Stimulated activated CD4-positive, alpha-beta T cell treated with anti-CD3 and anti-CD28 coated beads, Interleukin-4, amount 100 ng/mL, for 4 hours (primary cell): ENCODE results near the gene PCDHAC1.
"Not testable (repeated sequence)": the region's sequence is repeated elsewhere in the genome, so short reads cannot be mapped to it uniquely, and the experiment has no call there.

ENCODE experiments used
- DNase-seq, 2 experiments: peaks; one replicate each; pipeline ENCODE4 v3.0.0-alpha.2; 2020

PCDHAC1 gene, protein sequence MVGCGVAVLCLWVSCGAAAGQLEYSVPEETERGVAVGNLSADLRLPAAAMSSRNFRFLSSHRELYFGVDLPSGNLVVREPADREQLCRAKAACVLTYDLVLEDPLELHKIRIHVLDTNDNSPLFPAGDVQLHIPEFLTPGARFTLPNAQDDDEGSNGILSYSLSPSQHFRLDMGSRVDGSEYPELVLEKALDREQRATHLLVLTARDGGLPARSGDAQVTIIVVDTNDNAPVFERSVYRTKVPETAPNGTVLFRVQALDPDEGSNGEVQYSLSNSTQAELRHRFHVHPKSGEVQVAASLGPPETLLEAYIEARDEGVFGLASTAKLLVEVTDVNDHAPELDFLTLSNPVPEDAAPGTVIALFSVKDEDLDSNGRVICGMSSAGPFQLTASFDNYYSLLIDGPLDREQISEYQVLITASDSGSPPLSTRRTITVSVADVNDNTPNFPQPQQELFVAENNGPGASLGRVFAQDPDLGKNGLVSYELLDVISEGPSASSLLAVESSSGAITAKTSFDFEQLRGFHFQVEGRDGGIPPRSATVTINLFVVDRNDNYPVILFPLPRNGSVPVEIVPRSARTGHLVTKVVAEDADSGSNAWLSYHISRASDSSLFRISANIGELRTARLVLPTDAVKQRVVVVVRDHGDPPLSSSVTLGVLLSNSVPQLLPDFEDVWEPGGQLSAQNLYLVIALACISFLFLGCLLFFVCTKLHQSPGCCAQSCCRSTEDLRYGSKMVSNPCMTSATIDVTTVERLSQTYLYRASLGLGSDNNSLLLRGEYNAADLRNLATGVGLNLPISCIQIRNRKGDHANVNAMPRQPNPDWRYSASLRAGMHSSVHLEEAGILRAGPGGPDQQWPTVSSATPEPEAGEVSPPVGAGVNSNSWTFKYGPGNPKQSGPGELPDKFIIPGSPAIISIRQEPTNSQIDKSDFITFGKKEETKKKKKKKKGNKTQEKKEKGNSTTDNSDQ

DNA sequence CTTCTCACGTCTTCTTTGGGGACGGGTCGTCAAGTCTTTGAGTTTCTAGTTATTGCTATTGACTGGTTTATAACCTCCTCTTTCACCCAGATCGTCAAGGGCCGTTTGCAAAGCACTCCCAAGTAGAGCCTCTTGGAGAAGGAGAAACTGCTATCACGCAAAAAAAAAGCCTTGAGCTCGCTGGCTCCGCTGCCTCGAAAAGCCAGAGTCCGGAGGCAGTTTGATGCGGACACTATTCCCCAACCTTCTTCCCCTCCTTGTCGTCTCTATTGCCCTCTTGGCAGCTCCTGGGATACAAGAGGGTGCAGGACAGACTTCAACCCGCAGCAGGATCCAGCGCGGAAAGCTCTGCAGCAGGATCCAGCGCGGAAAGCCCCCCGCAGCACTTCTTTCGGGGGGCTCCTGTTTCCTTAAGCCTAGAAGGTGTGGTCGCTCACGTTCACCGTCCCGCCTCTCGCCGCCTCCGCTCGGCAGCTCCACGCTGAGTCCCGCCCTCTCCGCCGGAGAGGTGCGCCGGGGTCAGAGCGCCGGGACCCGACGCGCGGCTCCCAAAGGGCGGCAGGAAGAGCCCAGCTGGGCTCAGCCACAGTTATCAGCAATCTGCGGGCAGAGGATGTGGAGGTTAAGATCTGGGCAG is at the start of gene PCDHAC1:
PCDHAC1 (plus strand) TSS at position 494 of the 637 bp plus-strand sequence. CDS start 594 bp downstream, outside the sequence.
- DNase-seq = no peak

DNA sequence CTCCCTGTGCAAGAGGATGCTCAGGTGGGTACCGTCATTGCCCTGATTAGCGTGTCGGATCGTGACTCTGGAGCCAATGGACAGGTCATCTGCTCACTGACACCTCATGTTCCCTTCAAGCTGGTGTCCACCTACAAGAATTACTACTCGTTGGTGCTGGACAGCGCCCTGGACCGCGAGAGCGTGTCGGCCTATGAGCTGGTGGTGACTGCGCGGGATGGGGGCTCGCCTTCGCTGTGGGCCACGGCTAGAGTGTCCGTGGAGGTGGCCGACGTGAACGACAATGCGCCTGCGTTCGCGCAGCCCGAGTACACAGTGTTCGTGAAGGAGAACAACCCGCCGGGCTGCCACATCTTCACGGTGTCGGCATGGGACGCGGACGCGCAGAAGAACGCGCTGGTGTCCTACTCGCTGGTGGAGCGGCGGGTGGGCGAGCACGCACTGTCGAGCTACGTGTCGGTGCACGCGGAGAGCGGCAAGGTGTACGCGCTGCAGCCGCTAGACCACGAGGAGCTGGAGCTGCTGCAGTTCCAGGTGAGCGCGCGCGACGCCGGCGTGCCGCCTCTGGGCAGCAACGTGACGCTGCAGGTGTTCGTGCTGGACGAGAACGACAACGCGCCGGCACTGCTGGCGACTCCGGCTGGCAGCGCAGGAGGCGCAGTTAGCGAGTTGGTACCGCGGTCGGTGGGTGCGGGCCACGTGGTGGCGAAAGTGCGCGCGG is 49.4 kb upstream of the PCDHAC1 start:
- DNase-seq = not testable (repeated sequence)

DNA sequence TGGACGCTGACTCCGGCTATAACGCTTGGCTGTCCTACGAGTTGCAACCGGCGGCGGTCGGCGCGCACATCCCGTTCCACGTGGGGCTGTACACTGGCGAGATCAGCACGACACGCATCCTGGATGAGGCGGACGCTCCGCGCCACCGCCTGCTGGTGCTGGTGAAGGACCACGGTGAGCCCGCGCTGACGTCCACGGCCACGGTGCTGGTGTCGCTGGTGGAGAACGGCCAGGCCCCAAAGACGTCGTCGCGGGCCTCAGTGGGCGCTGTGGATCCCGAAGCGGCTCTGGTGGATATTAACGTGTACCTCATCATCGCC is 48.9 kb upstream of the PCDHAC1 start:
- DNase-seq = no peak

DNA sequence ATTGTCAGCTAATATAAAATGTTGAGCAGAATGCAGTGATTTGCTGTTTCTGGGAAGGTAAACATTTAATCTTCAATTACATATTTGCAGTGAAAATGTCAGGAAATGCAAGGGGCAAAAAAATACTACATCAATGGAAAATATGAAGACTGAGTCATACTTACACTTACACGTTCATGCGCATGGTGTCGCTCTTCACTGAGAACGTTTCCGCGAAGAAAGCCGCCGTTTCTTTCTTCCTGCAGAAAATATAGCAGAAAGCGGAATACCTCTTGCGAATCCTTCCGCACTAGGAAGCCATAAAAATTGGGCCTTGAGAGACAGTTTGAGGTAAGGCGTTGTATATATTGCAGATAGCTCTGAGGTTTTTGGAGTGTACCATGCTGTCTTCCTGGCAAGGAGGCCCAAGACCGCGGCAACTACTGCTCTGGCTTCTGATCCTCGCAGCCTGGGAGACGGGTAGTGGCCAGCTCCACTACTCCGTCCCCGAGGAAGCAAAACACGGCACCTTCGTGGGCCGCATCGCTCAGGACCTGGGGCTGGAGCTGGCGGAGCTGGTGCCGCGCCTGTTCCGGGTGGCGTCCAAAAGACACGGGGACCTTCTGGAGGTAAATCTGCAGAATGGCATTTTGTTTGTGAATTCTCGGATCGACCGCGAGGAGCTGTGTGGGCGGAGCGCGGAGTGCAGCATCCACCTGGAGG is 44.1 kb upstream of the PCDHAC1 start, which contains the start of gene PCDHA13:
PCDHA13 (plus strand) TSS at position 236 of the 702 bp plus-strand sequence; CDS start at position 381, 145 bp downstream.
- DNase-seq = no peak

DNA sequence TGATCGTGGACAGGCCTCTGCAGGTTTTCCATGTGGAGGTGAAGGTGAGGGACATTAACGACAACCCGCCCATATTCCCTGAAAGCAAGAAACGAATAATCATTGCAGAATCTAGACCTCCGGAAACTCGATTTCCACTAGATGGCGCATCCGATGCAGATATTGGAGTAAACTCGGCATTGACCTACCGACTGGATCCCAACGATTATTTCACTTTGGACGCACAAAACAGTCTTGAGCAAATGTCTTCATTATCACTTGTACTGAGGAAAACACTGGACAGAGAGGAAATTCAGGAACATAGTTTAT is 43.6 kb upstream of the PCDHAC1 start:
- no peak for DNase-seq

DNA sequence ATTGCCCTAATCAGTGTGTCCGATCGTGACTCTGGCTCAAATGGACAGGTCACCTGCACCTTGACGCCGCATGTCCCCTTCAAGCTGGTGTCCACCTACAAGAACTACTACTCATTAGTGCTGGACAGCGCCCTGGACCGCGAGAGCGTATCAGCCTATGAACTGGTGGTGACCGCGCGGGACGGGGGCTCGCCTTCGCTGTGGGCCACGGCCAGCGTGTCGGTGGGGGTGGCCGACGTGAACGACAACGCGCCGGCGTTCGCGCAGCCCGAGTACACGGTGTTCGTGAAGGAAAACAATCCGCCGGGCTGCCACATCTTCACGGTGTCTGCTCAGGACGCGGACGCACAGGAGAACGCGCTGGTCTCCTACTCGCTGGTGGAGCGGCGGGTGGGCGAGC is 42.7 kb upstream of the PCDHAC1 start:
- DNase-seq = no peak

DNA sequence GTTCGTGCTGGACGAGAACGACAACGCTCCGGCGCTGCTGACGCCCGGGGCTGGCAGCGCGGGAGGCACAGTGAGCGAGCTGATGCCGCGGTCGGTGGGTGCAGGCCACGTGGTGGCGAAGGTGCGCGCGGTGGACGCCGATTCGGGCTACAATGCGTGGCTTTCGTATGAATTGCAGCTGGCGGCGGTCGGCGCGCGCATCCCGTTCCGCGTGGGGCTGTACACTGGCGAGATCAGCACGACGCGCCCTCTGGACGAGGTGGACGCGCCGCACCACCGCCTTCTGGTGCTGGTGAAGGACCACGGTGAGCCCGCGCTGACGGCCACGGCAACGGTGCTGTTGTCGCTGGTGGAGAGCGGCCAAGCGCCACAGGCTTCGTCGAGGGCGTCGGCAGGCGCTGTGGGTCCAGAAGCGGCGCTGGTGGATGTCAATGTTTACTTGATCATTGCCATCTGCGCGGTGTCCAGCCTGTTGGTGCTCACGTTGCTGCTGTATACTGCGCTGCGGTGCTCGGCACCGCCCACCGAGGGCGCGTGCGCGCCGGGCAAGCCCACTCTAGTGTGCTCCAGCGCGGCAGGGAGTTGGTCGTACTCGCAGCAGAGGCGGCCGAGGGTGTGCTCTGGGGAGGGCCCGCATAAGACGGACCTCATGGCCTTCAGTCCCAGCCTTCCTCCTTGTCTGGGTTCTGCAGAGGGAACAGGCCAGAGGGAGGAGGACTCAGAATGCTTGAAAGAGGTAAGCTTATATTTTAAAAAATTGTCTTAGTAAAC is 42.0 kb upstream of the PCDHAC1 start:
- DNase-seq = no peak

DNA sequence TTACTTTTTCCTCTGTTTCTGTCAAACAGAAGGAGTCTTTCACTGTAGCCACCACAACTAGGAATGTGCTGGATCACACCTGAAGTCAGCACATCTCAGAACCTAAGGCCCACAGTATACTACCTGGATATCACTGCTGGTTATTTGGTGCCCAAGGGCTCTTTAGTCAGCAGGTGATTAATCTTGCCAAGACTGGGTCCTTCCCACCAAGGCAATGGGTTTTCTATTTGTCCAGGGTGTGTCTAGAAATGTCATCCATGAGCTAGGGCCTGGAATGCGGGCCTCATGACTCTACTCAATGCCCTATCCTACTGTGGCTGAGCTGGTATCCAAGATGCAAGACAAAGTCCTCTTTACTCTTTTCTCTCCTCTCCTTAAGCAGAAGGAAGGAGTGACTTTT is 9.8 kb upstream of the PCDHAC1 start:
- DNase-seq = no peak

DNA sequence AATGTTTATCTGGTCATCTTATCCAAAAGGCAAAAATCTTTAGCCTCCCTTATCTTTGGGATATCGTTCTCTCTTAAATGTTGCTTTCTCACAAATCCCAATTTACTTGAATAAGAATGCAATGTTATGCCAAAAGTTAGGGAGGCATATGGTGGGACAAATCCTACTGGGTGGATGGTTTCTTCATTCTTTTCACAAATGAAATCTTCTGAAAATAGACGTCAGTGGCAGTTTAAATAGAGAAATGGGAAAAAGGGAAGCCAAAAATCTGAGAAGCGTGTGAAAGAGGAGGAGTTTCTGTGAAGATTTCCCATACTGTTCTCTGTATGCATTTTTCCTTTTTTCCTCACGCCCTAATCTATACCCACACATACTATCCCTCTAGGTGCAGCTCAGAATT is 2.5 kb upstream of the PCDHAC1 start:
- no peak for DNase-seq

DNA sequence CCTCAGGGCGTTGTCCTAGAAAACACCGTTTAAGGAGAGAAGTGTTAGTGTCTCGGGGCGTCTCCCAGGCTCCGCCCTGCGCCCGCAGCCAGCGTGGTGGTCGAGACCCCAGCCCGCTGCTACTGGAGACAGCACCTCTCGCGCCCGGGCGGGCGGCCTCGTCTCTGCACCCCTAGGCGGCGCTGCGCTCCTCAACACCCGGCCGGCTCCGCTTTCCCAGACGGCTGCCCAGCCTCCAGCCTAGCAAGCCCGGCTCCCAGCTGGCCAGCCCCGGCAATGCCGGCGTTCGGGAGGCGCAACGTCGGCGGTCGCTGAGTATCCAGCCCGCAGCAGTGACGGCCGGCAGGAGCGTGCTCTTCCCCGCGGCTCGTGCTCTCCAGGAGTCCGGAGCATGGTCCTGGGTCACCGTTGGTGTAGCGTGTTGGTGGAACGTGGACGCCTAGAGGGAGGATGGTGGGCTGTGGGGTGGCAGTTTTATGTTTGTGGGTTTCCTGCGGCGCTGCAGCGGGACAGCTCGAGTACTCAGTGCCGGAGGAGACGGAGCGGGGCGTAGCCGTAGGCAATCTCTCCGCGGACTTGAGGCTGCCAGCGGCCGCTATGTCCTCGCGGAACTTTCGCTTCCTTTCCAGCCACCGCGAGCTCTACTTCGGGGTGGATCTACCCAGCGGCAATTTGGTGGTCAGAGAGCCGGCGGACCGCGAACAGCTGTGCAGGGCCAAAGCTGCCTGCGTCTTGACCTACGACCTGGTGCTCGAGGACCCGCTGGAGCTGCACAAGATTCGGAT is 536 bp downstream of the PCDHAC1 start:
- DNase-seq = peak in 1 of 2 experiments; percentile 19

DNA sequence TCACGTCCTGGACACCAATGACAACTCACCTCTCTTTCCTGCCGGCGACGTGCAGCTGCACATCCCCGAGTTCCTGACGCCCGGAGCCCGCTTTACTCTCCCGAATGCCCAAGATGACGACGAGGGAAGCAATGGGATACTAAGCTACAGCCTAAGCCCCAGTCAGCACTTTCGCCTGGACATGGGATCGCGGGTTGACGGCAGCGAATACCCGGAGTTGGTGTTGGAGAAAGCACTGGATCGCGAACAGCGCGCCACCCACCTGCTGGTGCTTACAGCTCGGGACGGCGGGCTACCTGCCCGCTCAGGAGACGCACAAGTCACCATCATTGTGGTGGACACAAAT is 1.1 kb downstream of the PCDHAC1 start:
- no peak for DNase-seq

DNA sequence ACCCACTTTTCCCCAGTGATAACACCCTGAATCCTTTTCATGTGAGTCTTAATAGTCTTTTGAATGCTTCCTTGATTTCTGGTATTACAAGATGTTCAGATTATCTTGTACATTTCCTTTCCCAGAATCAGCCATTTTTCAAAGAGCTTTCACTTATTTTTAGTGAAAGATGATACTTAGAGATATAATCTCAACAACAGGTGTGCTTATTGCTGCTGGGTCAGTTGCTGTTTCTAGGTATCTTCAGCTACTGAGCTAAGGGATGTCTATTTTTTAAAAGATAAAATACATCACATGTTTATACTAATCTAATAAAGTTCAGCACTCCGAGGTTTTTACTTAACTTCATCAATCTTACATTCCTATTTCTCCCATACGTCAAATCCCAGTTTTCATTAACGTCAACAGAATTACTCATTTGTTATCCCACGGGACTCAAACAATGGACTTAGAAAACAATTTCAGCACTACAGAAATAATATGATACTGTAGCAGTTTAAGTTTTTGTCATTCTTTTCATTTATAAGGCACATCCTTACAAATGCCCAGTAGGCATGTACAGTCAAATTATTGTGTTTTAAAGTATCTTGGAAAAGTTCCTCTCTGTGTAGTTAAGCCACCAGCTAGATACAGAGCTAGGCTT is 9.0 kb downstream of the PCDHAC1 start:
- DNase-seq = no peak

DNA sequence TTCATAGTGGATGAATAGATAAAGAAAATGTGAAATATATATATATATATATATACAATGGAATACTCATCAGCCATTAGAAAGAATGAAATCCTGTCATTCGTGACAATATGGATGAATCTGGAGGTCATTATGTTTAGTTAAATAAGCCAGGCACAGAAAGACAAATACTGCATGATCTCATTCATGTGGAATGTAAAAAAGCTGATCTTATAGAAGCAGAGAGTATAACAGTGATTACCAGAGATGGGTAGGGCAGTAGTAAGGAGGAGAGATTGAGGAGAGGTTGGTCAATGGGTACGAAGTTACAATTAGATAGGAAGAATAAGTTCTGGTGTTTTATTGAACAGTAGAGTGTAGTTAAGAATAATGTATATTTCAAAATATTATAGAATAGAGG is 20.5 kb downstream of the PCDHAC1 start:
- DNase-seq = no peak

DNA sequence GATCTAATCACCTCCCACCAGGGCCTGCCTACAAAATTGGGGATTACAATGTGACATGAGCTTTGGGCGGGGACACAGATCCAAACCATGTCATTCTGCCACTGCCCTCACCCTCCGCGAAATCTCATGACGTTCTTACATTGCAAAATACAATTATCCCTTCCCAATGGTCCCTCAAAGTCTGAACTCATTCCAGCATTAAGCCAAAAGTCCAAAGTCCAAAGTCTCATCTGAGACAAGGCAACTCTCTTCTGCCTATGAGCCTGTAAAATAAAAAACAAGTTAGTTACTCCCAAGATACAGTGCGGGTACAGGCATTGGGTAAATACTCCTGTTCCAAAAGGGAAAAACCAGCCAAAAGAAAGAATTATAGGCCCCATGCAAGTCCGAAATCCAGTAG is 25.5 kb downstream of the PCDHAC1 start:
- DNase-seq = no peak

DNA sequence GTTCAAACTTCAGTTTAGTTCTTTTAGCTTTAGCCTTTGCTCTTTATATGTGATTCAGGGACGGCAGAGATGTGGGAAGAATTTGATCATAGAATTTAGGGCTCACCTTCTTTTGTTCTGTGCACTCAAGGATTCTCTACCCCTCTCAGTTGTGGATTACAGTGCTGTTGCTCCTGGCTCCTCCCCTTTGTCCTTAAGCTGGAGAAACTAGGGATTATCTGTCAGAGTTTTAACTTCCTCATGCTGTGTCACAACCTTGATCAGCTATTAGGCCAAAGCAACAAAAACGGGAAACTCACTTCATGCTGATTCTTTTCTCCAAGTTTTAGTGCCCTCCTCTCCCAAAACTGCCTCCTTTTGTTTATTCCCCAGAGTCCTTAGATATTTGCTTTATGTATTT is 27.1 kb downstream of the PCDHAC1 start:
- DNase-seq = no peak

DNA sequence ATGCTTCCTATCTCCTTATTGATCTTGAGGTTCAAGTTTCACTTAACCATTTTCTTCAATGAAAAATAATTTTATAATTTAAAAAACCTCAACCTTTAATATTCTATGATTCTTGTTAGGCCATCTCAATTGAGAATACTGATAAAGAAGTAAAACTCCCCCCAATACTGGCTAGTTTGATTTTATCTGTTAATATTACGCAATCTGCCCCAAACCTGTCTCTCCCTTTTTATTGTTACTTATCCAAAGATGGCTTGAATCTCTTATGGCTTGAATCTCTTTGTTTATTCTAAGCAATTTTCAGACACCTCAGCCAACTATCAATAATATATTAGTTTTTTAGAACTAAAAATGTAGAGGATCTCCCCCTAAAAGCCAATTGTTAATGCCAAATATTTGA is 36.1 kb downstream of the PCDHAC1 start:
- no peak for DNase-seq

DNA sequence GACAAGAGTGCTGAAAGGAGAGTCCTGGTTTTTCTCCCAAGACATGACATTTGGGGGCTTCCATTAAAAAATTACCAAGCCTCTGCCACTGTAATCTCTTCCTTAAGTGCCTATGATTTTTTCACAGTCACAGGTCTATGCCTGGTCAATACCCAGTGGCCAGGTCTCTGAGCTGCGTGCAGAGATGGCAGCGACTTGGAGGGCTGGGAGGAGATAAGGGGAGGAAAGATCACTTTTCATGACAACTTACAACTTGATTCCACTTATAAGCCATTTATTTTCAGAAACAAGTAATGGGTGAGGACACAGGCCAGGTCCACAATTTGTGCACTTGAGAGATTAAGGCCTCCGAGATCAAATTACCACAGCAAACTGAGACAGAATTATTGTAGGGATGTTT is 38.3 kb downstream of the PCDHAC1 start:
- no peak for DNase-seq

DNA sequence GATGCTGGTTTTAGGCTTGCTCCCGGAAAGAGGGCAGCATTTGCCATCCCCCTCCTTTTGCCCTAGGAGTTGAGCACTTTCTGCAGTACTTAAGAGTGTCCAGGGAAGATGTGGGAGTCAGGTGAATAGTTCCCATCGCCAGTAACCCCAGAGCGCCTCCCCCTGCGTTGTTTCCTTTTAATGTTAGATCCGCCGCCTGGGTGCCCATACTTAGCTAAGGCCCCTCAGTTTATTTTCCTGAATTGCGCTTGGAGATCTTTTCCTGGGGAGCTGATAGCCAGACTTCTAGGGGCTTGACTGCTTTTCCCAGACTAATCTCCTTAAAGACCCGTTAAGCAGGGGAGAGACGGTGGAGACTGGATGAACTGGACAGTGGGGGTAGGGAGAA is 39.8 kb downstream of the PCDHAC1 start:
- no peak for DNase-seq

DNA sequence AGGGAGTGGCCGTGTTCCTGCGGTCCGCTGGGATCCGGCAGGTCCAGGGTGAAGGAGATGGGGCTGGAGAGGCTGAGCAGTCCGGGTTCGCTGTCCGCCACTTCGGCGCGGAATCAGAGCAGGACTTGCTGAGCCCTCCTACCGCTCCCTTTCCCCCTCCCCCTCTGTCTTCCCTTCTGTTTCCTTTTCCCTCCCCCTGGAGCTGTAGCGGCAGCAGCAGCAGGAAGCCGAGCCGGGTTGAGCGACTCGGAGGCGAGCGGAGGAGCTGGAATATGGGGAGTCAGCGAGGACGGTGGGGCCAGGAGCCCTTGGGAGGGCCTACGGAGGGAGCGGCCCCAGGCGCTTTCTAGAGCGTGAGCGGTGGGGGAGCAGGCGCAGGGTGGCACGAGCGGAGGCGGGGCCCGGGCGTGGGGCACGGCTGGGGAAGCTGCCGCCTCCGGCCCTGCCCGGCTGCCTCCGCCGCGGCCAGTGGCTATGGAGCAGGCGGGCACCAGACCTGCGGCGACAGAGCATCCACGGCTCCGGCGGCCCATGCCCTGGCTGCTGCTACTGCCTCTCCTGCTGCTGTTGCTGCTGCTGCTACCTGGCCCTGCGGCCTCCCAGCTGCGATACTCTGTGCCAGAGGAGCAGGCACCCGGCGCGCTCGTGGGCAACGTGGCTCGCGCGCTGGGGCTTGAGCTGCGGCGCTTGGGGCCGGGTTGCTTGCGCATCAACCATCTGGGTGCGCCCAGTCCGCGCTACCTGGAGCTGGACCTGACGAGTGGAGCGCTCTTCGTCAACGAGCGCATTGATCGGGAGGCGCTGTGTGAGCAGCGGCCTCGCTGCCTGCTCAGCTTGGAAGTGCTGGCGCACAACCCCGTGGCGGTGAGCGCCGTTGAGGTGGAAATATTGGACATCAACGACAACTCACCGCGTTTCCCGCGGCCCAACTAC is 40.5 kb downstream of the PCDHAC1 start, which contains the start of gene PCDHAC2:
PCDHAC2 (plus strand) TSS at position 184 of the 933 bp plus-strand sequence; CDS start at position 475, 291 bp downstream.
- no peak for DNase-seq
